Parathyroid adenoma (tissue), 2 donors: ENCODE measurements around the gene CIC.

ENCODE experiments used
- H2AFZ ChIP-seq: fragments of 300-600 bp; sonication (generic); one replicate; pipeline ENCODE4 v1.7.0; 2017; ENCODE audit warnings: antibody characterized with exemption, mild to moderate bottlenecking
- H3K27ac ChIP-seq: fragments of 300-600 bp; sonication (generic); one replicate; pipeline ENCODE4 v1.7.0; 2017
- H3K27me3 ChIP-seq: fragments of 300-600 bp; sonication (generic); one replicate; pipeline ENCODE4 v1.7.0; 2017; ENCODE audit warnings: low read length; ENCODE audit not compliant: control insufficient read depth, insufficient read depth
- H3K36me3 ChIP-seq: fragments of 300-600 bp; sonication (generic); one replicate; pipeline ENCODE4 v1.7.0; 2017; ENCODE audit warnings: low read length; ENCODE audit not compliant: control insufficient read depth, insufficient read depth
- H3K4me1 ChIP-seq: fragments of 300-600 bp; sonication (generic); one replicate; pipeline ENCODE4 v1.7.0; 2017; ENCODE audit warnings: control low read depth
- H3K4me2 ChIP-seq: fragments of 300-600 bp; sonication (generic); one replicate; pipeline ENCODE4 v1.7.0; 2017; ENCODE audit warnings: low read length
- H3K4me3 ChIP-seq: fragments of 300-600 bp; sonication (generic); one replicate; pipeline ENCODE4 v1.7.0; 2017; ENCODE audit warnings: low read depth, low read length
- H3K79me2 ChIP-seq: fragments of 300-600 bp; sonication (generic); one replicate; pipeline ENCODE4 v1.7.0; 2017; ENCODE audit warnings: control low read depth
- H3K9ac ChIP-seq: fragments of 300-600 bp; sonication (generic); one replicate; pipeline ENCODE4 v1.7.0; 2017; ENCODE audit warnings: mild to moderate bottlenecking
- H3K9me3 ChIP-seq: fragments of 300-600 bp; sonication (generic); one replicate; pipeline ENCODE4 v1.7.0; 2017; ENCODE audit warnings: low read length; ENCODE audit not compliant: control insufficient read depth
- TF ChIP-seq, protein P1 (sequence below): fragments of 300-600 bp; sonication (generic); IDR thresholded peaks from one replicate; pipeline ENCODE4 v1.7.0; 2017; ENCODE audit warnings: antibody characterized with exemption, mild to moderate bottlenecking
- donor health status: primary hyperparathyroidism.

Gene CIC

DNA sequence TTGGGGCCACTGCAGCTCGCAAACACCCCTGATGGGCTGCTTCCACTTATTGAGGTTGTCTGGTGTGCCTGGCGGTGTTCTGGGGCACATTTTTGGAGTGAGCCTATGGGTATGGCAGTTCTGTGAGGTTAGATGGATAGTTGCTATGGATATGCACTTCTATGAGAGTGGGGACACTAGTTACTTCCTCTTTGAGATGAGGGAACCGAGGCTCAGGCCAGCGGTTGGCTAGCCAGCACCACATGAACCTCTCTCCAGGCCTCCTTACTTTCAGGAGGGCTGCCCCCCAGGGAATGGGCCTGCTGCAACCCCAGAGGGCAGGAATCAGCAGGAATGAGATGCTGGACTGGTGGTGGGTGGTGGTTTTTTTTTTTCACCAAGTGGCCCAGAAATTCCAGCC, 19.3 kb downstream of the CIC start:
- H3K4me3 ChIP-seq, result no peak overlapping the region
- TF ChIP-seq, protein P1, sequence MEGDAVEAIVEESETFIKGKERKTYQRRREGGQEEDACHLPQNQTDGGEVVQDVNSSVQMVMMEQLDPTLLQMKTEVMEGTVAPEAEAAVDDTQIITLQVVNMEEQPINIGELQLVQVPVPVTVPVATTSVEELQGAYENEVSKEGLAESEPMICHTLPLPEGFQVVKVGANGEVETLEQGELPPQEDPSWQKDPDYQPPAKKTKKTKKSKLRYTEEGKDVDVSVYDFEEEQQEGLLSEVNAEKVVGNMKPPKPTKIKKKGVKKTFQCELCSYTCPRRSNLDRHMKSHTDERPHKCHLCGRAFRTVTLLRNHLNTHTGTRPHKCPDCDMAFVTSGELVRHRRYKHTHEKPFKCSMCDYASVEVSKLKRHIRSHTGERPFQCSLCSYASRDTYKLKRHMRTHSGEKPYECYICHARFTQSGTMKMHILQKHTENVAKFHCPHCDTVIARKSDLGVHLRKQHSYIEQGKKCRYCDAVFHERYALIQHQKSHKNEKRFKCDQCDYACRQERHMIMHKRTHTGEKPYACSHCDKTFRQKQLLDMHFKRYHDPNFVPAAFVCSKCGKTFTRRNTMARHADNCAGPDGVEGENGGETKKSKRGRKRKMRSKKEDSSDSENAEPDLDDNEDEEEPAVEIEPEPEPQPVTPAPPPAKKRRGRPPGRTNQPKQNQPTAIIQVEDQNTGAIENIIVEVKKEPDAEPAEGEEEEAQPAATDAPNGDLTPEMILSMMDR, result no peak
- H2AFZ ChIP-seq, result no peak overlapping the region
- H3K79me2 ChIP-seq, result no peaks in the 10 kb centered on the region
- H3K27me3 ChIP-seq, result no peaks in the 10 kb centered on the region
- no peaks in the 10 kb centered on the region for H3K9me3 ChIP-seq
- H3K27ac ChIP-seq, result no peak overlapping the region
- H3K4me1 ChIP-seq, result peaks cover 20% of the 10 kb centered on the region
- no peaks in the 10 kb centered on the region for H3K36me3 ChIP-seq
- no peak overlapping the region for H3K9ac ChIP-seq
- H3K4me2 ChIP-seq, result no peak overlapping the region

DNA sequence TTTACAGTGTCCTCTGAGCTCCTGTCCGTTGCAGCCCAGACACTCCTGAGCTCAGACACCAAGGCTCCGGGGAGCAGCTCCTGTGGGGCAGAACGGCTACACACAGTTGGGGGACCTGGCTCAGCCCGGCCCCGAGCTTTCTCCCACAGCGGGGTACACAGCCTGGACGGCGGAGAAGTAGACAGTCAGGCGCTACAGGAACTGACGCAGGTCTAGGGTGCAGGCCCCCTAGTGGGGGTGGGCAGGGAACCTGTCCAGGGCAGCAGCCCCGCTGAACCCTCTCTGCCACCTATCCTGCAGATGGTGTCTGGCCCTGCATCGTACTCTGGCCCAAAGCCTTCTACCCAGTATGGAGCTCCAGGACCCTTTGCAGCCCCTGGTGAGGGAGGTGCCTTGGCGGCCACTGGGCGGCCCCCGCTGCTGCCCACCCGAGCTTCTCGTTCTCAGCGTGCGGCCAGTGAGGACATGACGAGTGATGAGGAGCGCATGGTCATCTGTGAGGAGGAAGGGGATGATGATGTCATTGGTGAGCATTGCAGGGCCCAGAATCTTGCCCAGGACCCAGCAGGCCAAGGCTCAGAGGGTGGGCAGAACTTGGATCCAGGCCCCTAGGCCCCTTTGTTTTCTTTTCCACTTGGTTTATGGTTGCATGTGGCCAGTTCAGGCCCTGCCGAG, 20.0 kb downstream of the CIC start:
- no peak overlapping the region for H3K27ac ChIP-seq
- peaks cover 20% of the 10 kb centered on the region for H3K4me1 ChIP-seq
- H3K4me2 ChIP-seq, result no peak overlapping the region
- H3K4me3 ChIP-seq, result no peak overlapping the region
- no peaks in the 10 kb centered on the region for H3K9me3 ChIP-seq
- no peak overlapping the region for H2AFZ ChIP-seq
- TF ChIP-seq, protein P1, result no peak
- H3K9ac ChIP-seq, result no peak overlapping the region
- H3K79me2 ChIP-seq, result no peaks in the 10 kb centered on the region
- no peaks in the 10 kb centered on the region for H3K36me3 ChIP-seq
- H3K27me3 ChIP-seq, result no peaks in the 10 kb centered on the region

DNA sequence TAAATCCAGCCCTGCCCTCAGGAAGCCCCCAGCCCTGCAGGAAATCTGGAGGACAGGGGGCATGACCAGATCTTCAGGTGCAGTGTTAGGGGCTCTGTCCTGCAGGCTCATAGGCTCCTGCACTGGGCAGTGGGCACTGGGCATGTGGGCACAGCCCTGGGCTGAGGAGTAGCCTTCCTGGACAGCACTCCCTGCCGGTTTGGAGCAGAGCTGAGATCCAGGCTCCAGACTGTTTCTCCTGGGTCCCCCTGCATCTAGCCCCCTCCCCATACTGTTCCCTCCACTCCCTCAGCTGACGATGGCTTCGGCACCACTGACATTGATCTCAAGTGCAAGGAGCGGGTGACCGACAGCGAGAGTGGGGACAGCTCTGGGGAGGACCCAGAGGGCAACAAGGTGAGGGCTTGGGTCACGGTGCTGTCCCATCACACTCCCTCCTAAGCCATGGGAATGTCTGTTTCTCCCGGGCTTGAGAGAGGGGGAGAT, 20.5 kb downstream of the CIC start:
- Histone ChIP-seq H2AFZ (no peak overlapping the region), H3K27ac (no peak overlapping the region), H3K9me3 (no peaks in the 10 kb centered on the region), H3K36me3 (no peaks in the 10 kb centered on the region), H3K4me1 (peaks cover 19% of the 10 kb centered on the region), H3K79me2 (no peaks in the 10 kb centered on the region), H3K4me2 (no peak overlapping the region), H3K4me3 (no peak overlapping the region), H3K9ac (no peak overlapping the region), H3K27me3 (no peaks in the 10 kb centered on the region)
- TF ChIP-seq, protein P1, result no peak

DNA sequence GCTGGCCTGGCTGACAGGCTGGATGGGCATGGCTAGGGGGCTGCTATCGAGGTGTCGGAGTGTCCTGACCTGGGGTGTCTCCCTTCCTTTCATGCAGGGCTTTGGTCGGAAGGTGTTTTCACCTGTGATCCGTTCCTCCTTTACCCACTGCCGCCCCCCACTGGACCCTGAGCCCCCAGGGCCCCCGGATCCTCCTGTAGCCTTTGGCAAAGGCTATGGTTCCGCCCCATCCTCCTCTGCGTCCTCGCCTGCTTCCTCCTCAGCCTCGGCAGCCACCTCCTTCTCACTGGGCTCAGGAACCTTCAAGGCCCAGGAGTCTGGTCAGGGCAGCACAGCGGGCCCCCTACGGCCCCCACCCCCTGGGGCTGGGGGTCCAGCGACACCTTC, 21.1 kb downstream of the CIC start:
- Histone ChIP-seq H3K27me3 (no peaks in the 10 kb centered on the region), H2AFZ (no peak overlapping the region), H3K9ac (no peak overlapping the region), H3K4me1 (peaks cover 14% of the 10 kb centered on the region), H3K9me3 (no peaks in the 10 kb centered on the region), H3K4me3 (no peak overlapping the region), H3K79me2 (no peaks in the 10 kb centered on the region), H3K27ac (no peak overlapping the region), H3K4me2 (no peak overlapping the region), H3K36me3 (no peaks in the 10 kb centered on the region)
- TF ChIP-seq, protein P1, result no peak
